OCI-M2 (cell line): ENCODE data around the gene DPRX.

ENCODE experiments used
- DNase-seq: peaks from one replicate; lab custom pipeline; 2025; ENCODE audit not compliant: unreplicated experiment; lab: John Stamatoyannopoulos, UW

Gene DPRX

GRCh38 chr19:53631949-53632407 is at the start of gene DPRX:
TSS of gene DPRX (plus strand) at chr19:53631999. CDS start at chr19:53632107, 108 bp downstream.
- DNase-seq, result no peak

GRCh38 chr19:53583181-53583580 is 48.6 kb upstream of the DPRX start:
- DNase-seq, result no peak

- no peak for DNase-seq
Observed at GRCh38 chr19:53586277-53586691, 45.5 kb upstream of the DPRX start.

GRCh38 chr19:53594811-53595509 is 36.8 kb upstream of the DPRX start:
- DNase-seq, result no peak

GRCh38 chr19:53595510-53595867 is 36.3 kb upstream of the DPRX start:
- DNase-seq, result no peak

- DNase-seq, result no peak
Observed at GRCh38 chr19:53596056-53596455, 35.7 kb upstream of the DPRX start.

GRCh38 chr19:53597023-53597422 is 34.8 kb upstream of the DPRX start:
- DNase-seq, result no peak

- DNase-seq, result no peak
Observed at GRCh38 chr19:53598361-53598760, 33.4 kb upstream of the DPRX start.

- DNase-seq, result no peak
Observed at GRCh38 chr19:53600217-53600616, 31.6 kb upstream of the DPRX start.

- no peak for DNase-seq
Observed at GRCh38 chr19:53606031-53606430, 25.8 kb upstream of the DPRX start.

GRCh38 chr19:53608381-53608780 is 23.4 kb upstream of the DPRX start:
- no peak for DNase-seq

- no peak for DNase-seq
Observed at GRCh38 chr19:53612762-53613526, 18.9 kb upstream of the DPRX start.

- no peak for DNase-seq
Observed at GRCh38 chr19:53621885-53622740, 9.7 kb upstream of the DPRX start.

GRCh38 chr19:53624771-53625545 is 6.8 kb upstream of the DPRX start:
- no peak for DNase-seq

- no peak for DNase-seq
Observed at GRCh38 chr19:53626486-53626885, 5.3 kb upstream of the DPRX start.

- DNase-seq, result no peak
Observed at GRCh38 chr19:53626976-53627375, 4.8 kb upstream of the DPRX start.

GRCh38 chr19:53634768-53635167 is 3.0 kb downstream of the DPRX start:
- DNase-seq, result no peak

- DNase-seq, result no peak
Observed at GRCh38 chr19:53639471-53639870, 7.7 kb downstream of the DPRX start.

- DNase-seq, result no peak
Observed at GRCh38 chr19:53642381-53643099, 10.7 kb downstream of the DPRX start.
